H7 (cell line): Measurements from ENCODE around the gene MFRP. TPM values are rescaled to one million over a fixed set of nuclear protein-coding genes. Genes with fewer than 3 reads are reported as not detected.
A peak's percentile ranks its signal among the peaks of the same experiment; 100 is the strongest.
"Not testable (repeated sequence)": the region's sequence is repeated elsewhere in the genome, so short reads cannot be mapped to it uniquely, and the experiment has no call there.

Experiments
- DNase-seq: peaks from one replicate; pipeline ENCODE4 v3.0.0; 2012
- H3K27me3 ChIP-seq: 2 replicates; pipeline ENCODE4 v1.6.0; 2011; ENCODE audit warnings: mild to moderate bottlenecking, low read length; ENCODE audit not compliant: control insufficient read depth, insufficient read depth
- H3K36me3 ChIP-seq: replicated peaks from 2 replicates; pipeline ENCODE4 v1.5.1; 2011; ENCODE audit warnings: low read length; ENCODE audit not compliant: control insufficient read depth, insufficient read depth
- H3K4me3 ChIP-seq: 2 replicates; pipeline ENCODE4 v1.5.1; 2011; ENCODE audit warnings: low read depth, mild to moderate bottlenecking, control low read depth, low read length, moderate library complexity; ENCODE audit not compliant: insufficient read depth
- total RNA-seq: library from RNA; depleted of rRNA; stranded (reverse); fragments of >200 nt; shearing (Covaris generic); gene quantifications from 2 replicates; pipeline ENCODE4 v1.2.3, GENCODE V29; 2014; rRNA removed

MFRP gene
- total RNA-seq, result not detected in 2 replicates

DNA sequence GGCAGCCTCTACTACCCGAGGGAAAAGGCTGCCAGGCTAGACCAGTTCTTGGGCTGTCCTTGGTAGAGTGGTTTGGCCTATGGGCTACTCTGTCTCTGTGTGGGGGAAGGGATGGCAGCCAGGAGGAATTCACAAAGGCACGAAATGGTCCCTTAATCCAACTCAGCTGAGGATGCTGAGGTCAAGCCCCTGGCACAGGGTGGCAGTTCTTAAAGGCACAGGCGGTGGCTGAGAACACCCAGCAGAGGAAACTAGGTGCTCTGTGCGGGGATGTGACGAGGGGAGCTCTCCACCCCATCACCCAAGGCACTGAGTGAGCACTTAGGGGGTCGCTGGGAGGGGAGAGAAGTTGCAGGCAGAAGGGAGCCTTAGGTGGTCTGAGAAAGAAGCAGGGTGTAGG lies at the start of gene MFRP:
Gene MFRP (minus strand): TSS at position 101 of the 400 bp plus-strand sequence. CDS start 192 bp downstream, outside the sequence.
- DNase-seq, result no peak
- H3K36me3 ChIP-seq, result no peaks in the 10 kb centered on the region

DNA sequence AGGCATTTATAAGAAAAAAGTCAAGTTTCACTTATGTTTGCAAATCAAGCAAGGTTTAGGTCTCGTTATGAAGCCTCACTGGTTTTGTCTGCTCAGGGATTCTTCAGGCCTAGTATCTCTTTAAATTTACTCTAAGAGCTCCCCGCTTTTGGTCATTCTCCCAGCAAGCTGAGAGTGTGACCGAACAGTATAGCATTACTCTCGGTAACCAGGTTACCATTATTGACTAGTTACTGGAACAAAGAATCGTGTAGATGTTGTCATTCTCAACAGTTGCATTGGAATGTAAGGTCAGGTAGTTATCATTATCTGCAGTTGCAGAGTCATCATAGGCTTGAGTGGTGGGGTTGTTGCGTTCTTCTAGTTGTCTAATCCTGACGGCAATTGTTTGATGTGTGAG lies 44.8 kb upstream of the MFRP start:
- no peaks in the 10 kb centered on the region for H3K27me3 ChIP-seq
- H3K4me3 ChIP-seq, result no peak overlapping the region
- no peaks in the 10 kb centered on the region for H3K36me3 ChIP-seq
- DNase-seq, result no peak

More for the DNA sequence above, at the start of gene MFRP:
- Histone ChIP-seq H3K4me3 (no peak within 1 kb of the TSS), H3K27me3 (peaks cover 10% of the 10 kb centered on the region)

GRCh38 chr11:119389611-119390254 lies 43.2 kb upstream of the MFRP start:
- peak; percentile 84 for DNase-seq
- Histone ChIP-seq H3K27me3 (no peaks in the 10 kb centered on the region), H3K4me3 (no peak overlapping the region), H3K36me3 (no peaks in the 10 kb centered on the region)

DNA sequence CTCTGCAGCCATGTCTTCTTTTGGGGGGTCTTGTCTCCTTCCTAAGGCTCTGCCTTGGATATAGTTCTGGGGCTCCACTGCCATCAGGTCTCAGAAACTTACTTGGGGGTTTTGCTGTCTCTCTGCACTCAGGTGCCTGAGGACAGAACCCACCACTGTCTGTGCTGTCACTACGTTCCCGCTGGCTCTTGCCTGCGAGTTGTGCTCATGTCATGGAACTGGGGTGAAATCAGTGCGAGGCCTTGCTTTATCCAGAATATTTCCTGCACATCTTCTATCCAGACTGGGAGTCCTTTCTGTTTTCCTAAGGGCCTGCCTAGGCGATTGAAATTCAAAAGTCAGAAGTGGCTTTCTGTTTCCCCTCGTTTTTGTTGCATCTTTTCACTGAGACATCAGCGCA lies 41.6 kb upstream of the MFRP start:
- Histone ChIP-seq H3K36me3 (no peaks in the 10 kb centered on the region), H3K27me3 (no peaks in the 10 kb centered on the region; the same call in 1 of the 2 replicates), H3K4me3 (no peak overlapping the region)
- DNase-seq, result no peak

- Histone ChIP-seq H3K27me3 (peaks cover 20% of the 10 kb centered on the region), H3K36me3 (no peaks in the 10 kb centered on the region), H3K4me3 (no peak overlapping the region)
- no peak for DNase-seq
Measured at GRCh38 chr11:119384332-119384731, 37.8 kb upstream of the MFRP start.

- not testable (repeated sequence) for H3K4me3 ChIP-seq, DNase-seq, H3K36me3 ChIP-seq
- peaks cover 20% of the 10 kb centered on the region for H3K27me3 ChIP-seq
Measured at GRCh38 chr11:119382513-119382912, 36.0 kb upstream of the MFRP start.

DNA sequence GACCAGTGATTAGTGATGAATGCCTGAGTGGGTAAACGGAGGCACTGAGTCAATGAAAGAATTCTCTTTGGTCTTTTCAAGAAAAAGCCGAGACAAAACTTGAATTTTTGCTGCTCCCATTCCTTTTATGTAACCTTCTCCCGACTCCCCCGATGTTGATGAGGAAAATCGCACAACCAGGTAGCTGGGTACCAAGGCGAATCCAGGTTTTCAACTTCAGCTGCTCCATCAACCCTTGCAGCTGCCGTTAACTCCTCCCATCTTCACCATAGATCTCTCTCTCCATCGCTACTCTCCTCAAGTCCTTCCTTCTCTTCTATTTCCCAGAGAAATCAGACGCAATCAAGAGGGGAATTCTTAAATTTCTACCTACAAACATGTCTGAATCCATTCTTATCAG lies 35.6 kb upstream of the MFRP start:
- H3K27me3 ChIP-seq, result peaks cover 20% of the 10 kb centered on the region
- DNase-seq, result no peak
- H3K36me3 ChIP-seq, result no peaks in the 10 kb centered on the region
- peak overlapping the region; percentile 54 for H3K4me3 ChIP-seq

DNA sequence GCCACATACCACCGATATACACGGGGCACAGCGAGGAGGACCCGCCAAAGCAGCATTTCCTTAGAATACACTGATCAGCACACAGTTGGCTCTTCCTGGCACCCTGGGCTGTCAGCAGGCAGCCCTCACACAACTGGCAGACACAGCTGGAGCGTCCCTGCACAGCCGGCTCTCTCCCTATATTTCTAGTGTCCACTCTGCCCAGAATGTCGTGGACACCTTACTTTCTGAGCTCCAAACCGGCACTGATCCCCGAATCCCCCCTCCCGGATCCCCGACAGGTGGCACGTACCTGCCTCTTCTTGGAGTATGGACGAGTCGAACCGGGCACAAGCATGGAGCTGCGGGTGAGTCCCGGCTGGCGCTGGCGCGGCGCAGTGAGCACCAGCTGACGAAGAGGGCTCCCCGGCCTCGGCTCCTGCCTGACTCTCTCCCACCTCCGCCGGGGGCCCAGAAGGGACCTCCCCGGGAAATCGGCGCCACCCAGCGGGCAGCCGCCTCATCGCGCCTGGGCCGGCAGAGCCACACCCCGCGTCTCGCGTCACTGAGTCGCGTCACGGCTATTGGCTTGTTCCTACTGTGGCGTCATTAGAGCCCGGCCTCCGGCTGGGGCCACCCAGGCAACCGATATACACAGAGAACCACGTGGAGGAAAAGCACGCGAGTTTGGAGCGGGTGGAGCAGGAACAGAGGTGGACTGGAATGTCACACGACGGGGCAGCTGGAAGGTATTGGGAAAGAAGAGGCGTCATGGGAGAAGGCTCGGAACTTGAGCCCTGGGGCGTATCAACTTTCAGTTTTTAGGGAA lies 34.9 kb upstream of the MFRP start, which contains the start of gene USP2:
Gene USP2 (minus strand): TSS at position 510 of the 808 bp plus-strand sequence. CDS start 8,210 bp downstream, outside the sequence.
- H3K4me3 ChIP-seq, result peak within 1 kb of the TSS; percentile 54
- DNase-seq, result peak; percentile 94
- no peaks in the 10 kb centered on the region for H3K36me3 ChIP-seq
- H3K27me3 ChIP-seq, result peaks cover 20% of the 10 kb centered on the region

DNA sequence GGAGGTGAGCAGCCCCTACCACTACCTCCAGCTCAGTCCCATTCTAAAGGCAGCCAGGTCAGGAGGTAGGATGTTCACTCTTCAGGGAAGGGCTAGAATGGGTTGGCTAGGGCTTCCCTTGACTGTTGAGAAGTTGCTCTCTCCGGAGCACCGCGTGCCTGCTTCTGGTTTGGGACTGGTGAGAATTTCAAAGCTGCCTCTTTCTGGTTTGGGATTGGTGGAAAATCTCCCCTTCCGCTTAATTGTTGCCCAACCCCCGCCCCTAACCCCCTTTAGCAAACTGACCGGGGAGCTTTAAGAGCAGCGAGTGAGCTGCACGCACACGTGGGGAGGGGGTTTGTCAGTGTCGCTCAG lies 34.3 kb upstream of the MFRP start:
- H3K27me3 ChIP-seq, result peaks cover 20% of the 10 kb centered on the region
- no peaks in the 10 kb centered on the region for H3K36me3 ChIP-seq
- H3K4me3 ChIP-seq, result peak overlapping the region; percentile 54
- peak; percentile 68 for DNase-seq

DNA sequence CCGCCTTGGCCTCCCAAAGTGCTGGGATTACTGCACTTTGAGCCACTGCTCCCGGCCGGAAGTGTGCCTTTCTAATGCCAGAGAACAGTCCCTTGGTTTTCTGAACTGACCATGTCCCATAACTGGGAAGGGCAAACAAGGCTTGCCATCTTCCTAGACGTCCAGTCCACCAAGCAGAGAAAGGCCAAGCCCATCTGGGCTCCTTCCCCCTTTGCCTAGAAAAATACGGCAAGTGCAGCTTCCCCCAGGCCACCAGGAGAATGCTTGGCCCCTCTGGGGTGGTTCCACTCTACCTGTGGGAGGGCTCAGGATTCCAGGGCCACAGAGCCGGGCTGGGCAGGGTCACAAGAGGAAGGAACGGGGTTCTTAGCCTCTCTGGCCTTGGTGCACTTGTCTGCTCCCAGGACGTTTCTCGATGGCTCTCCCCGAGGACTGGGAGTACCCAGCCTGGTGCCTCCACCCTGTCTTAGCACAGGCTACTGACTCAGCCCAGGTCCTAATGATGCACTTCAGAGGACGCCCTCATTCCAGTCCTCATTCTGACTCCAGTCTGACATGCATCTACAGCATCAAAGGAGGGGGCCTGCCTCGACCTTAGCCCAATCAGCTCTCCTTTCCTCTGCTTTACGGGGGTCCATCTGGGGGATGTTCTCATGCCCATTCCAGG lies 33.8 kb upstream of the MFRP start:
- Histone ChIP-seq H3K36me3 (no peaks in the 10 kb centered on the region), H3K4me3 (peak overlapping the region; percentile 54; the same call in 1 of the 2 replicates), H3K27me3 (peaks cover 20% of the 10 kb centered on the region)
- DNase-seq, result peak; percentile 22

GRCh38 chr11:119378851-119379465 lies 32.5 kb upstream of the MFRP start:
- Histone ChIP-seq H3K27me3 (peaks cover 20% of the 10 kb centered on the region), H3K36me3 (no peaks in the 10 kb centered on the region), H3K4me3 (peak overlapping the region; percentile 6; the same call in 1 of the 2 replicates)
- DNase-seq, result peak; percentile 47

DNA sequence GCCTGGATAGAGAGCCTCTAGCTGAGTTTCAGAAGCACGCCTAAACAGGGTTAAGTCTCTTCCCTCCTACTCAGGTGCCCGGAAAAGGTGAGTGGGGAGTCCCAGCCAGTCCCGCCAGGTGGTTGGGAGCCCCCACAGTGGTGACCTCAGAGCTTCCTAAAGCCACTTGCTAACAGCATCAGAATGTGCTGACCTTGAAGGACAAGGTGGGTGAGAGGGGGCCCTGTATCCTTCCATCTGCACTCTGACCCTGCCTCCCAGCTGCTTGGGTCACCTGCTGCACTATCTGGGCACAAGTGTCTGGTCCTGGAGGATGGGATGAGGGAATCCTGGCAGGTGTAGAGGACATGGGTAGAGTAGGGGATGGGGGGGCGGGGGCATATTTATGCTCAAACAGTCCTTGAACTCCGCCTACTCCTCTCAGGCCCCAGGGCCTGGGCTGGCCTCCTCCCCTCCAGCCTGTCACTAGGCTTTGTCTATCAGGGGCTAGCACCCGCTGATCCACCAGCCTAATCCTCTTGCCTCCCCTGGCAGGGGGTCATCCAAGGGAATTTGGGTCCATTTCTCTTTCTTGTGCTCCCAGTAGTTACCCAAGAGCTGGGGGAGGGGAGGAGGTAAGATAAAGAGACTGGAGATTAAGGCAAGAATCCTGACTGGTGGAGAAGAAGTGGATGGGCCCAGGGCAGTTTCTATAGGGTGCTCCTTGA lies 31.6 kb upstream of the MFRP start:
- DNase-seq, result peak; percentile 83
- H3K27me3 ChIP-seq, result peaks cover 20% of the 10 kb centered on the region
- no peak overlapping the region for H3K4me3 ChIP-seq
- H3K36me3 ChIP-seq, result no peaks in the 10 kb centered on the region

DNA sequence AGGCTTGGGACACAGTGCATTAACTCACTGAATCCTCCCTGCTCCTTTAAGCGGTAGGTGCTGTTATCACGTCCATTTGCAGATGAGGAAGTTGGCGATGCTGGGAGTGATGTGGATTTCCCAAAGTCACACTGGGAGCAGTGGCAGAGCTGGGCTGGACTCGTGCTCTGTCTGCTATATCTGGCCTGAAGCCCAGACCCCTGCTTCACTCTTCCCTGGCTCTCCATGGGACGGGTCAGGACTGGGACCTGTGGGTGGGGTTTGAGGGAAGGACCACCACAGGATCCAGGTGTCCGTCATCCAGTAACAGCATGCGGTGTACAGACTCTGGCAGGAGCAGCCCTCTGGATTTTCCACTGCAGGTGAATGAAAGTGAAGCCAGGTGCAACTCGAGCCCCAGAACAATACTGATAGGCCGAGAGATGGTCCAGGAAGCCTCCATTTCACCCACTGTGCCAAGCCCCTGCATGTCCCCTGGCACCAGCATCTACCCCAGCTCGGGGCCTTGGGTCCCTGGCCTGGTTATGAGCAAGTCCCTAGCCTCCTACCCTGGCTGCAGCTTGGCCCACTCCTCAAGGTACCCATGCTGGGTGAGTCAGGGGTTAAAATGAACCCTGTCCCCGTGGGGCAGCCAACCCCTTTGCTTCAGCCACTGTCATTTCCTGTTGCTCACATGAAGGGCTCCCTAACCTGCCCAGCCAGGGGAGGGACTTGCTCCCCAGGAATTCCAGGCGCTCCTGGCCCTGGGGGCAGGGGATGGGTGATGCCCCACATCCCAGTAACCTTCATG lies 30.8 kb upstream of the MFRP start:
- H3K4me3 ChIP-seq, result no peak overlapping the region
- no peaks in the 10 kb centered on the region for H3K36me3 ChIP-seq
- H3K27me3 ChIP-seq, result peaks cover 20% of the 10 kb centered on the region
- DNase-seq, result peak; percentile 32
